Suprapubic skin (tissue), 4 donors: Measurements from ENCODE around the gene PPP1R3D. TPM values are rescaled to one million over a fixed set of nuclear protein-coding genes. Genes with fewer than 3 reads are reported as not detected.
"Not testable (repeated sequence)": the region's sequence is repeated elsewhere in the genome, so short reads cannot be mapped to it uniquely, and the experiment has no call there.

ENCODE experiments used
- DNase-seq, 2 donors: peaks; one replicate each; pipeline ENCODE4 v3.0.0-alpha.2; 2019; ENCODE audit warnings: low spot score in 2 of 2
- H3K27ac ChIP-seq: fragments of 200-600 bp; sonication (generic); one replicate; pipeline ENCODE4 v1.5.1; 2019
- H3K27me3 ChIP-seq: fragments of 200-600 bp; sonication (generic); one replicate; pipeline ENCODE4 v1.5.1; 2019
- H3K36me3 ChIP-seq: fragments of 200-600 bp; sonication (generic); one replicate; pipeline ENCODE4 v1.5.1; 2019
- H3K4me1 ChIP-seq: fragments of 200-600 bp; sonication (generic); one replicate; pipeline ENCODE4 v1.5.1; 2019
- H3K4me3 ChIP-seq: fragments of 200-600 bp; sonication (generic); one replicate; pipeline ENCODE4 v1.5.1; 2019; ENCODE audit warnings: mild to moderate bottlenecking
- H3K9me3 ChIP-seq: fragments of 200-600 bp; sonication (generic); one replicate; pipeline ENCODE4 v1.5.1; 2019
- CTCF ChIP-seq, 2 donors: fragments of 200-600 bp in 1 of 2; fragments of 450-650 bp in 1 of 2; sonication (generic) in 1 of 2; IDR thresholded peaks; one replicate each; pipeline ENCODE4 v1.5.1; 2016 to 2019; ENCODE audit warnings: antibody characterized with exemption in 2 of 2, mild to moderate bottlenecking in 1 of 2, moderate library complexity in 1 of 2
- EP300 ChIP-seq: sonication (generic); formaldehyde crosslinking; IDR thresholded peaks from one replicate; pipeline ENCODE4 v1.6.1; 2017; ENCODE audit warnings: antibody characterized with exemption
- POLR2A ChIP-seq, 2 donors: fragments of 450-650 bp; IDR thresholded peaks; one replicate each; pipeline ENCODE4 v1.6.1; 2017; ENCODE audit warnings: antibody characterized with exemption in 2 of 2, mild to moderate bottlenecking in 2 of 2, moderate library complexity in 2 of 2
- POLR2AphosphoS5 ChIP-seq, 3 donors: sonication (generic); formaldehyde crosslinking; IDR thresholded peaks; one replicate each; pipeline ENCODE4 v1.6.1; 2017; ENCODE audit warnings: antibody characterized with exemption in 3 of 3
- WGBS: methylation state at CpG from one replicate; pipeline ENCODE4 v1.1.5; 2018; 5-methylcytosine and 5-hydroxymethylcytosine counted together
- total RNA-seq, 4 donors: library from RNA; depleted of rRNA; stranded (reverse); fragments of >200 nt; gene quantifications; one replicate each; pipeline ENCODE4 v1.1.0, GENCODE V29; 2016

Gene PPP1R3D
- total RNA-seq, 4 donors from 2014 or later = 7.3 to 16.9 (median 12.8) TPM

- no peak overlapping the region for H3K4me3 ChIP-seq
- H3K36me3 ChIP-seq = no peaks in the 10 kb centered on the region
- H3K27ac ChIP-seq = no peak overlapping the region
- TF ChIP-seq EP300 = no peak
- no peak for TF ChIP-seq POLR2AphosphoS5 (IDR thresholded peaks at IDR 0.05)
- TF ChIP-seq CTCF (IDR thresholded peaks at IDR 0.05) = no peak
- no peak for TF ChIP-seq POLR2A (IDR thresholded peaks at IDR 0.05)
- no peaks in the 10 kb centered on the region for H3K9me3 ChIP-seq
- no peak for DNase-seq
- H3K27me3 ChIP-seq = no peaks in the 10 kb centered on the region
- H3K4me1 ChIP-seq = no peaks in the 10 kb centered on the region
- WGBS = 100% methylated on average over 1 of the region's 1 CpG
These were observed 36.5 kb downstream of the PPP1R3D start for GRCh38 chr20:59903621-59904020.

GRCh38 chr20:59902470-59902869 is 37.6 kb downstream of the PPP1R3D start:
- TF ChIP-seq POLR2AphosphoS5 (IDR thresholded peaks at IDR 0.05) (no peak), POLR2A (IDR thresholded peaks at IDR 0.05) (no peak), EP300 (no peak), CTCF (IDR thresholded peaks at IDR 0.05) (no peak)
- Histone ChIP-seq H3K36me3 (no peaks in the 10 kb centered on the region), H3K9me3 (no peaks in the 10 kb centered on the region), H3K4me3 (no peak overlapping the region), H3K27ac (no peak overlapping the region), H3K4me1 (no peaks in the 10 kb centered on the region), H3K27me3 (no peaks in the 10 kb centered on the region)
- DNase-seq = no peak
- 94% methylated on average over 3 of the region's 3 CpGs for WGBS

GRCh38 chr20:59895908-59896307 is 44.2 kb downstream of the PPP1R3D start:
- Histone ChIP-seq H3K9me3 (no peaks in the 10 kb centered on the region), H3K36me3 (no peaks in the 10 kb centered on the region), H3K4me1 (no peaks in the 10 kb centered on the region), H3K4me3 (no peak overlapping the region), H3K27ac (no peak overlapping the region), H3K27me3 (no peaks in the 10 kb centered on the region)
- no peak for TF ChIP-seq POLR2AphosphoS5 (IDR thresholded peaks at IDR 0.05)
- TF ChIP-seq EP300 = no peak
- no peak for TF ChIP-seq CTCF (IDR thresholded peaks at IDR 0.05)
- no peak for TF ChIP-seq POLR2A (IDR thresholded peaks at IDR 0.05)
- 92% methylated on average over 1 of the region's 1 CpG for WGBS
- no peak for DNase-seq

- Histone ChIP-seq H3K36me3 (no peaks in the 10 kb centered on the region), H3K4me3 (no peak overlapping the region), H3K27ac (no peak overlapping the region), H3K27me3 (no peaks in the 10 kb centered on the region), H3K4me1 (no peaks in the 10 kb centered on the region), H3K9me3 (no peaks in the 10 kb centered on the region)
- no peak for DNase-seq
- TF ChIP-seq POLR2A (IDR thresholded peaks at IDR 0.05) = no peak
- no peak for TF ChIP-seq EP300
- TF ChIP-seq CTCF (IDR thresholded peaks at IDR 0.05) = no peak
- TF ChIP-seq POLR2AphosphoS5 (IDR thresholded peaks at IDR 0.05) = no peak
- WGBS = 89% methylated on average over 1 of the region's 1 CpG
These were observed 48.5 kb downstream of the PPP1R3D start for GRCh38 chr20:59891581-59891980.

GRCh38 chr20:59890035-59890434 is 50.1 kb downstream of the PPP1R3D start:
- DNase-seq, H3K9me3 ChIP-seq, H3K4me3 ChIP-seq, H3K4me1 ChIP-seq, H3K36me3 ChIP-seq, H3K27me3 ChIP-seq, H3K27ac ChIP-seq: not testable (repeated sequence)
- 94% methylated on average over 2 of the region's 2 CpGs for WGBS

GRCh38 chr20:59888050-59888449 is 52.1 kb downstream of the PPP1R3D start:
- no peak for DNase-seq
- WGBS = 95% methylated on average over 1 of the region's 1 CpG
- H3K27me3 ChIP-seq = no peaks in the 10 kb centered on the region
- H3K4me3 ChIP-seq = no peak overlapping the region
- no peaks in the 10 kb centered on the region for H3K4me1 ChIP-seq
- H3K9me3 ChIP-seq = no peaks in the 10 kb centered on the region
- no peak for TF ChIP-seq CTCF (IDR thresholded peaks at IDR 0.05)
- no peak for TF ChIP-seq POLR2AphosphoS5 (IDR thresholded peaks at IDR 0.05)
- no peak for TF ChIP-seq POLR2A (IDR thresholded peaks at IDR 0.05)
- no peak for TF ChIP-seq EP300
- no peak overlapping the region for H3K27ac ChIP-seq
- H3K36me3 ChIP-seq = no peaks in the 10 kb centered on the region
